Endodermal cell (in vitro differentiated cells): ENCODE data around the gene CST2. TPM values are rescaled to one million over a fixed set of nuclear protein-coding genes. Genes with fewer than 3 reads are reported as not detected.

Source experiments
- DNase-seq: peaks from one replicate; pipeline ENCODE4 v3.0.0-alpha.2; 2017
- H3K27ac ChIP-seq: 2 replicates; pipeline ENCODE4 v1.5.1; 2013; ENCODE audit warnings: mild to moderate bottlenecking, low read depth, low read length, moderate library complexity
- H3K27me3 ChIP-seq: 2 replicates; pipeline ENCODE4 v1.6.1; 2013; ENCODE audit warnings: mild to moderate bottlenecking, low read length, moderate library complexity; ENCODE audit not compliant: insufficient read depth, control insufficient read depth, poor library complexity, severe bottlenecking
- H3K36me3 ChIP-seq: 2 replicates; pipeline ENCODE4 v1.7.0; 2013; ENCODE audit warnings: mild to moderate bottlenecking, low read length, moderate library complexity; ENCODE audit not compliant: control insufficient read depth, insufficient read depth
- H3K4me1 ChIP-seq: one replicate; pipeline ENCODE4 v1.7.0; 2013; ENCODE audit warnings: low read length; ENCODE audit not compliant: control insufficient read depth, insufficient read depth
- H3K4me3 ChIP-seq: 2 replicates; pipeline ENCODE4 v1.5.1; 2013; ENCODE audit warnings: mild to moderate bottlenecking, low read length, moderate library complexity
- H3K9ac ChIP-seq: 2 replicates; pipeline ENCODE4 v1.6.1; 2013; ENCODE audit warnings: mild to moderate bottlenecking, low read length, moderate library complexity; ENCODE audit not compliant: poor library complexity, severe bottlenecking; ENCODE audit errors: extremely low read depth
- H3K9me3 ChIP-seq: 2 replicates; pipeline ENCODE4 v1.6.1; 2013; ENCODE audit warnings: mild to moderate bottlenecking, low read length, moderate library complexity; ENCODE audit not compliant: control insufficient read depth
- H3K27ac Mint-ChIP-seq: 2 replicates; pipeline ENCODE4 v1.8.0; 2020; ENCODE audit warnings: mixed read lengths
- H3K27me3 Mint-ChIP-seq: 2 replicates; pipeline ENCODE4 v1.8.0; 2021; ENCODE audit warnings: mild to moderate bottlenecking, mixed read lengths; ENCODE audit not compliant: insufficient read depth
- H3K36me3 Mint-ChIP-seq: 2 replicates; pipeline ENCODE4 v1.8.0; 2020; ENCODE audit warnings: low read depth, mixed read lengths
- H3K4me1 Mint-ChIP-seq: 2 replicates; pipeline ENCODE4 v1.8.0; 2020; ENCODE audit warnings: mixed read lengths
- H3K4me3 Mint-ChIP-seq: 2 replicates; pipeline ENCODE4 v1.8.0; 2020; ENCODE audit warnings: mild to moderate bottlenecking, moderate library complexity, mixed read lengths
- H3K9me3 Mint-ChIP-seq: 2 replicates; pipeline ENCODE4 v1.8.0; 2020; ENCODE audit warnings: mild to moderate bottlenecking, mixed read lengths
- WGBS, 2 experiments: methylation state at CpG; one replicate each; pipeline versions ENCODE4 v1.1.5 to v1.1.7; 2013; ENCODE audit warnings: missing lambda C conversion rate in 2 of 2, mixed read lengths in 1 of 2; ENCODE audit not compliant: insufficient coverage in 1 of 2, insufficient read length in 1 of 2; 5-methylcytosine and 5-hydroxymethylcytosine counted together
- total RNA-seq, 2 donors: library from RNA; stranded (reverse); fragmentation: NEBNext Ultra II Directional in 1 of 2; extraction: Animal tissue kit (Norgen Biotek cat#: 25700) in 1 of 2; gene quantifications; 2 replicates in 1 of 2; 3 replicates in 1 of 2; pipeline ENCODE4 v1.2.1, GENCODE V29; 2021
- TF ChIP-seq, protein P1 (sequence below): fragments of 200-600 bp; sonication (generic); conservative IDR thresholded peaks from 2 replicates; pipeline ENCODE4 v1.5.0; 2021; ENCODE audit warnings: antibody characterized with exemption, mild to moderate bottlenecking

CST2 gene
- total RNA-seq, 2 donors from 2014 or later, result 0.62 TPM; not detected in 1

DNA sequence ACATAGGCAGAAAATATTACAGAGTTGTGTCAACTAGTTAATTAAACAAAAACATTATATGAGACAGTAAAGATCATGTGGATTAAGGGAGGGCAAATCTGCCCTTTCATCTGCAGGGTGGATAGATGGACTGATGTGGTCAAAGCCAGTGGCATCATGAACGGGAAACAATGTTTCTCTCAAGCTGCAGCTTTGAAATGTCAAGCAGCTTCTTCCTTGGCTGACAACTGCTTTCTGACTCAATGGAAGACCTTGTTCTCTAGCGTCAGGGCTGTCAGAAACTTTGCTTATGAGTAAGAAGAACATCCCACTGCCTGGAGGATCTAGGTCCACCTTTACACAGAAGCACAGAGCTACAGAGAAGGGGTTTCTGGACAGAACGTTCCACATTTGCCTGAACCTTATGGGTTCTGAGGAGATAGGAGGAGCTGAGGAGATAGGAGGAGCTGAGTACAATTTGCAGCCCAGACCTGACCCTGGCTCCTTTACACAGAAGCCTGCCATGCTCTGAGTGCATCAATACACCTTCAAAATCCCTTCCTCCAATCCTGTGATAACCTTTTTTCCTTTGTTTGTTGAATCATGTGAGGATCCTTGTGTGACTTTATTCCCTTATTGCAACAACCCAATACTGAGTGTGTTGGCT, 47.0 kb upstream of the CST2 start:
- no peaks in the 10 kb centered on the region for H3K36me3 Mint-ChIP-seq
- Histone ChIP-seq H3K9ac (no peak overlapping the region), H3K9me3 (no peaks in the 10 kb centered on the region), H3K4me3 (no peak overlapping the region), H3K27me3 (no peaks in the 10 kb centered on the region), H3K4me1 (peaks cover 13% of the 10 kb centered on the region), H3K27ac (no peak overlapping the region), H3K36me3 (no peaks in the 10 kb centered on the region)
- H3K27me3 Mint-ChIP-seq, result no peaks in the 10 kb centered on the region
- peaks cover 2% of the 10 kb centered on the region for H3K9me3 Mint-ChIP-seq
- WGBS, 2 experiments, result 70 to 73% methylated on average over 3 of the region's 3 CpGs
- no peak for DNase-seq
- H3K4me3 Mint-ChIP-seq, result no peak overlapping the region
- no peak overlapping the region for H3K27ac Mint-ChIP-seq
- TF ChIP-seq, protein P1, sequence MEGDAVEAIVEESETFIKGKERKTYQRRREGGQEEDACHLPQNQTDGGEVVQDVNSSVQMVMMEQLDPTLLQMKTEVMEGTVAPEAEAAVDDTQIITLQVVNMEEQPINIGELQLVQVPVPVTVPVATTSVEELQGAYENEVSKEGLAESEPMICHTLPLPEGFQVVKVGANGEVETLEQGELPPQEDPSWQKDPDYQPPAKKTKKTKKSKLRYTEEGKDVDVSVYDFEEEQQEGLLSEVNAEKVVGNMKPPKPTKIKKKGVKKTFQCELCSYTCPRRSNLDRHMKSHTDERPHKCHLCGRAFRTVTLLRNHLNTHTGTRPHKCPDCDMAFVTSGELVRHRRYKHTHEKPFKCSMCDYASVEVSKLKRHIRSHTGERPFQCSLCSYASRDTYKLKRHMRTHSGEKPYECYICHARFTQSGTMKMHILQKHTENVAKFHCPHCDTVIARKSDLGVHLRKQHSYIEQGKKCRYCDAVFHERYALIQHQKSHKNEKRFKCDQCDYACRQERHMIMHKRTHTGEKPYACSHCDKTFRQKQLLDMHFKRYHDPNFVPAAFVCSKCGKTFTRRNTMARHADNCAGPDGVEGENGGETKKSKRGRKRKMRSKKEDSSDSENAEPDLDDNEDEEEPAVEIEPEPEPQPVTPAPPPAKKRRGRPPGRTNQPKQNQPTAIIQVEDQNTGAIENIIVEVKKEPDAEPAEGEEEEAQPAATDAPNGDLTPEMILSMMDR, result no peak
- peaks cover 49% of the 10 kb centered on the region for H3K4me1 Mint-ChIP-seq

DNA sequence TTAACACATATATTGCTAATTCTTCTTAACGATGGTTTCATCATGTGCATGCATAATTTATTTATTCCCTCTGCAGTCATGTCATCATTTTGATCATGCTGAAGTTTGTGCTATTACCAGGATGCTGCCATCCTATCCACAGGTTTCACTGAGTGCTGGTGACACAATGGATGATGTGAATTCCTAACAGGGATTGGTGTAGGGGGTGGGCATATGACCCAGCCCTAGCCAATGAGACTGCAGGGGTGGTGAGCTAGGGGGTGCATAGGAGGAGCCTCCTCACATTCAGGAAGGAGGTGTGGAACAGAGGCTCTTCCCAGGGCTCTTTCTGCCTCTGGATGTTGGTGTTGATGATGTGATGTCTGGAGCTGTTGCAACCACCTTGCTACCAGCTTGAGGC, 45.5 kb upstream of the CST2 start:
- no peak overlapping the region for H3K9ac ChIP-seq
- H3K4me3 ChIP-seq, result no peak overlapping the region
- Mint-ChIP-seq H3K36me3 (no peaks in the 10 kb centered on the region), H3K9me3 (peaks cover 2% of the 10 kb centered on the region), H3K27ac (no peak overlapping the region), H3K4me1 (peaks cover 61% of the 10 kb centered on the region), H3K4me3 (no peak overlapping the region), H3K27me3 (no peaks in the 10 kb centered on the region)
- H3K4me1 ChIP-seq, result peaks cover 19% of the 10 kb centered on the region
- no peak overlapping the region for H3K27ac ChIP-seq
- no peaks in the 10 kb centered on the region for H3K36me3 ChIP-seq
- WGBS, 2 experiments, result 90% methylated on average over 1 of the region's 1 CpG; no CpG with 5 or more reads in 1 of the 2 experiments
- no peaks in the 10 kb centered on the region for H3K9me3 ChIP-seq
- TF ChIP-seq, protein P1, result no peak
- DNase-seq, result no peak
- no peaks in the 10 kb centered on the region for H3K27me3 ChIP-seq

DNA sequence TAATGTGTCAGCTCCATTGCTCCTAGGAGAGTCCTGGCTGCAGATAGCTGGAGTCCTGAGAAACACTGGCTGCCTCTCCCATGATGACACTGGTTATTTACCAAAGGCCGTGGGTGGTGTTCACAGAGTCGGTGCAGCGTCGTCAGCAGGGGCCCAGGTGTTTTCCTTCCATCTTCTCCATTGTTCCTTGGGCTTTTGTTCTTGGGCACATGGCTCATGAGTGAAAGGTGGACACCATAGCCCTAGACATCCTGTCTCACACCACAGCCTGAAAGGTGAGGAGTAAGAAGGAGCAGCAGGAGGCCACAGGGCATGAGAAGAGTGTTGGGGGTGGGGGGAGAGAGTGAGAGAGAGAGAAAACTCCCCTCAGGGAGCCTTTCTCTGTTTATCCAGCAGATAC, 43.9 kb upstream of the CST2 start:
- H3K9me3 Mint-ChIP-seq, result peaks cover 2% of the 10 kb centered on the region
- WGBS, 2 experiments, result 7 to 33% methylated on average over 1 to 4 of the region's 4 CpGs
- TF ChIP-seq, protein P1, result no peak

More for the DNA sequence above, 43.9 kb upstream of the CST2 start:
- peak; percentile 88 for DNase-seq
- Histone ChIP-seq H3K27ac (no peak overlapping the region), H3K4me3 (peak overlapping the region; percentile 54), H3K27me3 (no peaks in the 10 kb centered on the region), H3K36me3 (no peaks in the 10 kb centered on the region), H3K4me1 (peaks cover 20% of the 10 kb centered on the region), H3K9me3 (no peaks in the 10 kb centered on the region), H3K9ac (no peak overlapping the region)
- H3K27me3 Mint-ChIP-seq, result no peaks in the 10 kb centered on the region
- H3K4me1 Mint-ChIP-seq, result peaks cover 68% of the 10 kb centered on the region
- no peaks in the 10 kb centered on the region for H3K36me3 Mint-ChIP-seq
- H3K4me3 Mint-ChIP-seq, result peak overlapping the region; percentile 27
- peak overlapping the region; percentile 95 for H3K27ac Mint-ChIP-seq
